A549 (cell line): ENCODE data around the gene NFATC2. TPM values are rescaled to one million over a fixed set of nuclear protein-coding genes. Genes with fewer than 3 reads are reported as not detected.

ENCODE experiments used
- ATAC-seq, 2 experiments: fragments of 200-7000 bp in 1 of 2; fragments of >200 bp in 1 of 2; cut with Nextera tagmentation in 1 of 2; cut with Tn5 transposase in 1 of 2; 3 replicates each; pipeline versions ENCODE4 v1.8.0 to v1.9.1; 2018 to 2020; ENCODE audit warnings: mild to moderate bottlenecking in 1 of 2, moderate library complexity in 1 of 2
- CTCF ChIA-PET: fragments of 300-600 bp; sonication (Branson Sonifier 250); formaldehyde crosslinking; extraction: SDS; loops from one replicate; lab custom pipeline; 2021; ENCODE audit warnings: antibody characterized with exemption, inconsistent platforms; lab: Yijun Ruan, JAX
- POLR2A ChIA-PET: fragments of 350-600 bp; formaldehyde crosslinking; extraction: SDS; loops from one replicate; lab custom pipeline; 2021; ENCODE audit warnings: antibody characterized with exemption, inconsistent platforms; lab: Yijun Ruan, JAX
- DNase-seq, 2 experiments: peaks; one replicate each; pipeline versions ENCODE4 v3.0.0 to v3.0.0-alpha.2; 2011 to 2016; ENCODE audit warnings: low read depth in 1 of 2, low spot score in 1 of 2
- FAIRE-seq: peaks from 2 replicates; lab custom pipeline; 2011; peaks lifted over from hg19 to GRCh38; lab: Jason Lieb, UNC
- H3K27ac ChIP-seq, 2 experiments: fragments of >200 bp; sonication (Bioruptor Twin); formaldehyde crosslinking; 3 replicates each; pipeline ENCODE4 v1.5.1; 2016 to 2017
- H3K4me1 ChIP-seq: fragments of >200 bp; sonication (Bioruptor Twin); formaldehyde crosslinking; 3 replicates; pipeline ENCODE4 v1.6.1; 2016
- H3K4me2 ChIP-seq: fragments of >200 bp; sonication (Bioruptor Twin); formaldehyde crosslinking; 3 replicates; pipeline ENCODE4 v1.6.1; 2016
- H3K4me3 ChIP-seq: fragments of >200 bp; sonication (Bioruptor Twin); formaldehyde crosslinking; 3 replicates; pipeline ENCODE4 v1.5.1; 2016
- H3K9me3 ChIP-seq: fragments of >200 bp; sonication (Bioruptor Twin); formaldehyde crosslinking; 3 replicates; pipeline ENCODE4 v1.6.1; 2016
- CBX8 ChIP-seq: fragments of 200-600 bp; sonication (generic); IDR thresholded peaks from 2 replicates; pipeline ENCODE4 v1.6.1; 2016
- E2F6 ChIP-seq: IDR thresholded peaks from 2 replicates; pipeline ENCODE4 v1.6.1; 2012; ENCODE audit warnings: low read depth, borderline replicate concordance
- EHMT2 ChIP-seq: fragments of 200-600 bp; sonication (generic); IDR thresholded peaks from 2 replicates; pipeline ENCODE4 v1.6.1; 2016; ENCODE audit warnings: antibody characterized with exemption, low read depth, mild to moderate bottlenecking, moderate library complexity
- FOSL2 ChIP-seq, 2 experiments: fragments of 450-650 bp in 1 of 2; fragments of >200 bp in 1 of 2; sonication (Bioruptor Twin) in 1 of 2; formaldehyde crosslinking; IDR thresholded peaks; 2 replicates each; pipeline versions ENCODE4 v1.5.0 to v1.6.1; 2016 to 2020; ENCODE audit warnings: mild to moderate bottlenecking in 1 of 2, moderate library complexity in 1 of 2
- GATA3 ChIP-seq: IDR thresholded peaks from 2 replicates; pipeline ENCODE4 v1.6.1; 2012; ENCODE audit warnings: borderline replicate concordance
- HDAC2 ChIP-seq: fragments of 200-600 bp; sonication (generic); IDR thresholded peaks from 2 replicates; pipeline ENCODE4 v1.6.1; 2016
- HES2 ChIP-seq: fragments of >200 bp; sonication (Bioruptor Twin); formaldehyde crosslinking; IDR thresholded peaks from 2 replicates; pipeline ENCODE4 v1.6.1; 2016
- HOXA7 ChIP-seq: fragments of 250-450 bp; sonication (Bioruptor Pico); IDR thresholded peaks from 2 replicates; pipeline ENCODE4 v1.5.0; 2020; ENCODE audit warnings: mild to moderate bottlenecking, moderate library complexity
- HOXB13 ChIP-seq: fragments of 250-450 bp; sonication (Bioruptor Pico); IDR thresholded peaks from 2 replicates; pipeline ENCODE4 v1.5.0; 2020; ENCODE audit warnings: low read depth, mild to moderate bottlenecking, moderate library complexity
- HOXB5 ChIP-seq: fragments of 250-450 bp; sonication (Bioruptor Pico); IDR thresholded peaks from 2 replicates; pipeline ENCODE4 v1.5.0; 2020; ENCODE audit warnings: mild to moderate bottlenecking, moderate library complexity
- JUNB ChIP-seq: fragments of >200 bp; sonication (Bioruptor Twin); formaldehyde crosslinking; IDR thresholded peaks from 2 replicates; pipeline ENCODE4 v1.6.1; 2016
- MAFK ChIP-seq: fragments of 450-650 bp; IDR thresholded peaks from 2 replicates; pipeline ENCODE4 v1.6.1; 2014; ENCODE audit not compliant: partially characterized antibody
- MYC ChIP-seq: IDR thresholded peaks from 2 replicates; pipeline ENCODE4 v1.6.1; 2012; ENCODE audit warnings: mild to moderate bottlenecking, inconsistent platforms, low read length, improper control_type of control experiment, borderline replicate concordance
- NR3C1 ChIP-seq: fragments of >200 bp; sonication (Bioruptor Twin); formaldehyde crosslinking; IDR thresholded peaks from 3 replicates; pipeline ENCODE4 v1.6.1; 2017
- PHF8 ChIP-seq: fragments of 200-600 bp; sonication (generic); IDR thresholded peaks from 2 replicates; pipeline ENCODE4 v1.6.1; 2016; ENCODE audit warnings: low read depth, mild to moderate bottlenecking, antibody characterized with exemption, moderate library complexity, borderline replicate concordance
- POLR2A ChIP-seq: IDR thresholded peaks from 2 replicates; pipeline ENCODE4 v1.6.1; 2012; ENCODE audit warnings: mild to moderate bottlenecking, low read length
- RAD21 ChIP-seq, 2 experiments: fragments of >200 bp in 1 of 2; sonication (Bioruptor Twin) in 1 of 2; formaldehyde crosslinking in 1 of 2; IDR thresholded peaks in 1 of 2; conservative IDR thresholded peaks in 1 of 2; 2 replicates in 1 of 2; 3 replicates in 1 of 2; pipeline ENCODE4 v1.6.1; 2012 to 2018; ENCODE audit warnings: inconsistent platforms in 1 of 2
- RARB ChIP-seq: fragments of 250-450 bp; sonication (Bioruptor Pico); IDR thresholded peaks from 2 replicates; pipeline ENCODE4 v1.8.0; 2021; ENCODE audit warnings: mild to moderate bottlenecking, moderate library complexity
- RCOR1 ChIP-seq: fragments of 150-350 bp; IDR thresholded peaks from 2 replicates; pipeline ENCODE4 v1.6.1; 2014; ENCODE audit warnings: antibody characterized with exemption, low read length, low read depth
- SMC3 ChIP-seq: fragments of >200 bp; sonication (Bioruptor Twin); formaldehyde crosslinking; IDR thresholded peaks from 3 replicates; pipeline ENCODE4 v1.6.1; 2018; ENCODE audit warnings: inconsistent platforms
- TFCP2L1 ChIP-seq: fragments of 250-450 bp; sonication (Bioruptor Pico); IDR thresholded peaks from 2 replicates; pipeline ENCODE4 v1.5.0; 2021; ENCODE audit warnings: mild to moderate bottlenecking
- WGBS: methylation state at CpG from one replicate; pipeline ENCODE4 v1.1.6; 2017; ENCODE audit errors: missing lambda C conversion rate; 5-methylcytosine and 5-hydroxymethylcytosine counted together
- polyA plus RNA-seq, 4 experiments: library from polyadenylated mRNA; depleted of rRNA in 3 of 4; stranded (reverse); fragments of >200 nt; fragmentation: RNase III in 1 of 4; extraction: RNeasy Plus Mini Kit Qiagen cat#74134 plus additional on column Dnase treatment in 1 of 4; gene quantifications; 2 replicates in 3 of 4; 3 replicates in 1 of 4; pipeline ENCODE4 v1.2.3, GENCODE V29; 2011 to 2017
- TF ChIP-seq, protein P1 (sequence below): IDR thresholded peaks from 2 replicates; pipeline ENCODE4 v1.6.1; 2012
- TF ChIP-seq, protein P2 (sequence below): fragments of >200 bp; sonication (Bioruptor Twin); formaldehyde crosslinking; IDR thresholded peaks from 3 replicates; pipeline ENCODE4 v1.6.1; 2016
- TF ChIP-seq, protein P3 (sequence below): fragments of 150-350 bp; IDR thresholded peaks from 2 replicates; pipeline ENCODE4 v1.6.1; 2014; ENCODE audit warnings: low read depth, mild to moderate bottlenecking, low read length

NFATC2 gene
- polyA plus RNA-seq, 2 of the 4 experiments (the other 2 are of a cell fraction) = 0.75 to 1.6 TPM

GRCh38 chr20:51494241-51495110 lies 48.0 kb downstream of the NFATC2 start:
- WGBS = 82% methylated on average over 16 of the region's 16 CpGs
- ChIA-PET POLR2A (no interaction called here), CTCF (interaction anchor here (1.0 kb wide), 1 partner anchor 437 kb away, joined by 3 read pairs; no protein-coding TSS in a partner anchor)
- no peak overlapping the region for H3K27ac ChIP-seq
- TF ChIP-seq CBX8 = no peak
- TF ChIP-seq SMC3 = no peak
- no peak for TF ChIP-seq NR3C1
- TF ChIP-seq RARB (CRISPR knock-in tag) = no peak
- TF ChIP-seq HOXA7 (CRISPR knock-in tag) = no peak
- TF ChIP-seq FOSL2 (IDR thresholded peaks at IDR 0.05) = no peak
- no peak for TF ChIP-seq FOSL2 (CRISPR knock-in tag; IDR thresholded peaks at IDR 0.05)
- no peak for TF ChIP-seq E2F6
- TF ChIP-seq HOXB5 = no peak
- TF ChIP-seq POLR2A = no peak
- TF ChIP-seq MAFK = no peak
- no peak for TF ChIP-seq EHMT2
- no peak for TF ChIP-seq JUNB
- TF ChIP-seq, protein P1, sequence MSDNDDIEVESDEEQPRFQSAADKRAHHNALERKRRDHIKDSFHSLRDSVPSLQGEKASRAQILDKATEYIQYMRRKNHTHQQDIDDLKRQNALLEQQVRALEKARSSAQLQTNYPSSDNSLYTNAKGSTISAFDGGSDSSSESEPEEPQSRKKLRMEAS = no peak
- no peak for TF ChIP-seq HOXB13
- FAIRE-seq (no peak), ATAC-seq (no peak), DNase-seq (no peak)
- no peak overlapping the region for H3K4me3 ChIP-seq
- H3K4me1 ChIP-seq = no peaks in the 10 kb centered on the region
- no peak overlapping the region for H3K4me2 ChIP-seq
- H3K9me3 ChIP-seq = no peaks in the 10 kb centered on the region

DNA sequence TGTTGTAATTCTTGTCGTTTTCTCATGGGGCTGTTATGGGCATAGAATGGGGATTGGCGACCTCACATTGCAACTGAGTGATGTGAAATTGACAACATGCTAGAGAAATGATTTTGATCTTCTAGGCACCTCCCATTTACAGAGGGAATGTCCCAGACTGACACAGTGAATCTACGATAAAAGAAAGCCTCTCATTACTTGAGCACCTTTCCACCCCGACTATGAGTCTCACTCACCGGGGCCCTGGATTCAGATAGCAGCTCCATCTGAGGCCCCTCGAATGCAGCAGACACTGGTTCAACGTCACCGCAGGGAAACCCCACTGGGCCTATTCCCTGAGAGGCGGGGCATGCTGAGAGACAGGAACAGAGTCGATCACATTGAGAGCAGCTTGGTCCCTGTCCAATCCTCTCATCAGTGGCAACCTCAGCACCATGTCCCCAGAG lies 49.1 kb downstream of the NFATC2 start:
- Histone ChIP-seq H3K4me1 (peaks cover under 1% of the 10 kb centered on the region; the same call in 1 of the 3 replicates), H3K4me2 (no peak overlapping the region), H3K4me3 (no peak overlapping the region), H3K27ac (no peak overlapping the region), H3K9me3 (no peaks in the 10 kb centered on the region)
- no peak for TF ChIP-seq FOSL2 (IDR thresholded peaks at IDR 0.05)
- no peak for TF ChIP-seq FOSL2 (CRISPR knock-in tag; IDR thresholded peaks at IDR 0.05)
- TF ChIP-seq MYC = no peak
- TF ChIP-seq, protein P2, sequence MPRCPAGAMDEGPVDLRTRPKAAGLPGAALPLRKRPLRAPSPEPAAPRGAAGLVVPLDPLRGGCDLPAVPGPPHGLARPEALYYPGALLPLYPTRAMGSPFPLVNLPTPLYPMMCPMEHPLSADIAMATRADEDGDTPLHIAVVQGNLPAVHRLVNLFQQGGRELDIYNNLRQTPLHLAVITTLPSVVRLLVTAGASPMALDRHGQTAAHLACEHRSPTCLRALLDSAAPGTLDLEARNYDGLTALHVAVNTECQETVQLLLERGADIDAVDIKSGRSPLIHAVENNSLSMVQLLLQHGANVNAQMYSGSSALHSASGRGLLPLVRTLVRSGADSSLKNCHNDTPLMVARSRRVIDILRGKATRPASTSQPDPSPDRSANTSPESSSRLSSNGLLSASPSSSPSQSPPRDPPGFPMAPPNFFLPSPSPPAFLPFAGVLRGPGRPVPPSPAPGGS = no peak
- TF ChIP-seq HDAC2 = no peak
- TF ChIP-seq E2F6 = no peak
- no peak for TF ChIP-seq RAD21 (conservative IDR thresholded peaks at IDR 0.05 in 1 of 2, IDR thresholded peaks at IDR 0.05 in 1 of 2)
- no peak for TF ChIP-seq JUNB
- TF ChIP-seq GATA3 = no peak
- TF ChIP-seq, protein P1 = no peak
- TF ChIP-seq, protein P3, sequence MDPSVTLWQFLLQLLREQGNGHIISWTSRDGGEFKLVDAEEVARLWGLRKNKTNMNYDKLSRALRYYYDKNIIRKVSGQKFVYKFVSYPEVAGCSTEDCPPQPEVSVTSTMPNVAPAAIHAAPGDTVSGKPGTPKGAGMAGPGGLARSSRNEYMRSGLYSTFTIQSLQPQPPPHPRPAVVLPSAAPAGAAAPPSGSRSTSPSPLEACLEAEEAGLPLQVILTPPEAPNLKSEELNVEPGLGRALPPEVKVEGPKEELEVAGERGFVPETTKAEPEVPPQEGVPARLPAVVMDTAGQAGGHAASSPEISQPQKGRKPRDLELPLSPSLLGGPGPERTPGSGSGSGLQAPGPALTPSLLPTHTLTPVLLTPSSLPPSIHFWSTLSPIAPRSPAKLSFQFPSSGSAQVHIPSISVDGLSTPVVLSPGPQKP = no peak
- no peak for TF ChIP-seq POLR2A
- TF ChIP-seq RCOR1 = no peak
- TF ChIP-seq RARB (CRISPR knock-in tag) = no peak
- no peak for TF ChIP-seq PHF8
- TF ChIP-seq TFCP2L1 = no peak
- no peak for TF ChIP-seq HES2
- FAIRE-seq (no peak), DNase-seq (no peak), ATAC-seq (no peak)
- CTCF ChIA-PET = interaction anchor here (0.9 kb wide), 1 partner anchor 12 kb away, joined by 3 read pairs; no protein-coding TSS in a partner anchor
- WGBS = 72% methylated on average over 7 of the region's 10 CpGs
- POLR2A ChIA-PET = no interaction called here
